Measurements from ENCODE around the gene MDH1B. TPM values are rescaled to one million over a fixed set of nuclear protein-coding genes. Genes with fewer than 3 reads are reported as not detected.
"Not testable (repeated sequence)": the region's sequence is repeated elsewhere in the genome, so short reads cannot be mapped to it uniquely, and the experiment has no call there.

The MDH1B gene
- 1 to 10 TPM in 1 of 4 donors, under 1 TPM in 3; 0.27 to 1.0 (median 0.33) TPM for total RNA-seq
- under 1 TPM; 0.14 to 0.30 (median 0.23) TPM for polyA plus RNA-seq
- long read RNA-seq, donor 1 = 0 reads
- long read RNA-seq, donor 2, partial matches to known transcripts = 1 of 3 reads
- long read RNA-seq, donor 2, other reads (novel, unspliced or antisense) = 1 of 3 reads

DNA sequence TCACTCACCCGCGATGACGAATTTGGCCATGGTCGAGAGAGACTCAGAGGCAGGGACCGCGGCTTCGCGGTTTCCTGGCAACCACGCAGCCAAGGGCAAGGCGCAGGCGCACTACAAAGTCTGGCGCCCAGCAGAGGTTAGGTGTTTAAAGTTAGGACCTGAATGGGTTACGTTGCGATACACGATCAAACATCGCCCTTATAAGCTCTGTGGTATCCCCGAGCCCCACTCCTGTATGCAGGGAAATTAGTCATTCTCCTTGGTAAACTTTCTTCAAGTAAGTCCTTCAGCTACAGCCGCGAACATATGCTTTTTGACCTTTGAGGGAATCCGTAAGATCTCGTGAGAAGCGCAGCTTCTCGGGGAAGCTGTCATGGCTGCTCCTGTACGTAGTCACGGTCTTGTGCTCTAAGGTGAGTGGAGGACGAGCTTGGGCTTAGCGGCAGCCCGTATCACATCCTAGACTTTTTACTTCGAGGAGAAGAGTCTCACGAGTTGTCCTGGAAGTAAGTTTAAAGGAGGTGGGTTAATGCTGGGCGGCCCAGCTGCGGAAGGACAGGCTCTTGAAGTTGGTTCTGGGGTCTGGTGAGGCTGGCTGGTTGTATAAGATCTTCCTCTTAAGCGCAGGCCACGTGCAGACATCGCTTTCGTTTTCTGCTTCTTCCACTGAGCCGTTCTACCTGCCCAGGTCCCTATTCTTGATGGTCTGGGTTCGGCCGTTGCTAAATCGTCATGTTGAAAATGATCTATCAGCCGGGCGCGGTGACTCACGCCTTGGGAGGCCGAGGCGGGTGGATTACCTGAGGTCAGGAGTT lies at the start of gene MDH1B, which contains the start of gene FASTKD2:
MDH1B (minus strand) TSS at position 87 of the 815 bp plus-strand sequence; CDS start at position 30, 57 bp downstream.
FASTKD2 (plus strand) TSS at position 365 of the 815 bp plus-strand sequence. CDS start 1,088 bp downstream, outside the sequence.
- WGBS, 3 donors = 0% methylated on average over 46 of the region's 46 CpGs
- peaks cover 0 to 12% (median 0%) of the 10 kb centered on the region in 3 donors for H3K27me3 ChIP-seq (ENCODE audit: insufficient read depth in 3 of 3, low read length in 2 of 3)
- DNase-seq (peak; percentile 95 to 97), ATAC-seq (peak; percentile 96 to 98 (median 97))
- peak within 1 kb of the TSS; percentile 89 for H3K4me3 ChIP-seq
- H3K9me3 ChIP-seq = no peaks in the 10 kb centered on the region
- peaks cover 2 to 26% of the 10 kb centered on the region in 2 donors for H3K36me3 ChIP-seq (ENCODE audit: insufficient read depth in 1 of 2, low read depth in 1 of 2)
- peaks cover 18% of the 10 kb centered on the region for H3K4me1 ChIP-seq
- intact Hi-C loops (cut with DNase I) = no loop called here
- H3K27ac ChIP-seq = peak within 1 kb of the TSS; percentile 93
- TF ChIP-seq, protein P1, sequence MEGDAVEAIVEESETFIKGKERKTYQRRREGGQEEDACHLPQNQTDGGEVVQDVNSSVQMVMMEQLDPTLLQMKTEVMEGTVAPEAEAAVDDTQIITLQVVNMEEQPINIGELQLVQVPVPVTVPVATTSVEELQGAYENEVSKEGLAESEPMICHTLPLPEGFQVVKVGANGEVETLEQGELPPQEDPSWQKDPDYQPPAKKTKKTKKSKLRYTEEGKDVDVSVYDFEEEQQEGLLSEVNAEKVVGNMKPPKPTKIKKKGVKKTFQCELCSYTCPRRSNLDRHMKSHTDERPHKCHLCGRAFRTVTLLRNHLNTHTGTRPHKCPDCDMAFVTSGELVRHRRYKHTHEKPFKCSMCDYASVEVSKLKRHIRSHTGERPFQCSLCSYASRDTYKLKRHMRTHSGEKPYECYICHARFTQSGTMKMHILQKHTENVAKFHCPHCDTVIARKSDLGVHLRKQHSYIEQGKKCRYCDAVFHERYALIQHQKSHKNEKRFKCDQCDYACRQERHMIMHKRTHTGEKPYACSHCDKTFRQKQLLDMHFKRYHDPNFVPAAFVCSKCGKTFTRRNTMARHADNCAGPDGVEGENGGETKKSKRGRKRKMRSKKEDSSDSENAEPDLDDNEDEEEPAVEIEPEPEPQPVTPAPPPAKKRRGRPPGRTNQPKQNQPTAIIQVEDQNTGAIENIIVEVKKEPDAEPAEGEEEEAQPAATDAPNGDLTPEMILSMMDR (IDR thresholded peaks at IDR 0.05) = no peak

GRCh38 chr2:206814498-206814897 lies 49.4 kb upstream of the MDH1B start:
- DNase-seq = no peak
- TF ChIP-seq, protein P1 (IDR thresholded peaks at IDR 0.05) = no peak
- intact Hi-C loops (cut with DNase I) = no loop called here
- no peak for ATAC-seq
- Histone ChIP-seq H3K27ac (no peak overlapping the region), H3K9me3 (peaks cover 8% of the 10 kb centered on the region), H3K4me3 (no peak overlapping the region), H3K4me1 (no peaks in the 10 kb centered on the region), H3K27me3 (ENCODE audit: insufficient read depth in 3 of 3, low read length in 2 of 3) (no peaks in the 10 kb centered on the region), H3K36me3 (ENCODE audit: insufficient read depth in 1 of 2, low read depth in 1 of 2) (peaks cover 0 to 7% of the 10 kb centered on the region in 2 donors)

GRCh38 chr2:206812471-206812870 lies 47.3 kb upstream of the MDH1B start:
- 94 to 96% (median 96%) methylated on average over 5 of the region's 5 CpGs for WGBS, 3 donors

DNA sequence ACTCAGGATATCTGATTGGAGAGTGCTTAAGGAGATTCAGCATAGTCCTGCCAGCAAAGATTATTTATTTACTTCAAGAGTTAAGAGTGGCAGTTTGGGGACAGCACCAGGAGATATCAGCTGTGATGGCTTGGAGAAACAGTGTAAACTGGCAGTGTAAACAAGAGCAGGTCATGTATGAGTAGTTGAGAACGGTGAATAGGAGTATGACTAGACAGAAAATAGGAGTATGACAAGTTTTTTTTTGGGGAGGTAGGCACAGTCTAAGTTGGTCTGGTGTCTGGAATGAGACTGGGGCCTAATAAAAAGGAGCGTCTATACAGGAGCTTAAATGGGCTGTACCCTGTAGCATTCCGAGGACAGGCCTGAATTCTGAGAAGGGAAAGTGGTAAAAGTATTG lies 42.5 kb upstream of the MDH1B start:
- not testable (repeated sequence) for H3K4me3 ChIP-seq; H3K27me3 ChIP-seq (ENCODE audit: insufficient read depth in 3 of 3, low read length in 2 of 3); ATAC-seq; DNase-seq; H3K27ac ChIP-seq; H3K9me3 ChIP-seq; H3K4me1 ChIP-seq; H3K36me3 ChIP-seq (ENCODE audit: insufficient read depth in 1 of 2, low read depth in 1 of 2)
- WGBS, 3 donors = 92 to 100% (median 94%) methylated on average over 2 of the region's 3 CpGs
- intact Hi-C loops (cut with DNase I) = loop anchor here in 1 of 2 donors (10.0 kb wide), 2 partner anchors 167 to 357 kb away; partner anchors contain the start of gene KLF7

More at GRCh38 chr2:206812471-206812870, 47.3 kb upstream of the MDH1B start:
- H3K27ac ChIP-seq; intact Hi-C loops (cut with DNase I); H3K4me3 ChIP-seq; DNase-seq; H3K36me3 ChIP-seq (ENCODE audit: insufficient read depth in 1 of 2, low read depth in 1 of 2); H3K4me1 ChIP-seq; H3K9me3 ChIP-seq; ATAC-seq; H3K27me3 ChIP-seq (ENCODE audit: insufficient read depth in 3 of 3, low read length in 2 of 3): not testable (repeated sequence)

GRCh38 chr2:206805887-206806607 lies 40.9 kb upstream of the MDH1B start:
- no peak overlapping the region for H3K27ac ChIP-seq
- intact Hi-C loops (cut with DNase I) = loop anchor here in 1 of 2 donors (10.0 kb wide), 2 partner anchors 169 to 359 kb away; partner anchors contain the start of gene KLF7

More at GRCh38 chr2:206805887-206806607, 40.9 kb upstream of the MDH1B start:
- WGBS, 3 donors = 45 to 55% (median 47%) methylated on average over 6 of the region's 6 CpGs
- Histone ChIP-seq H3K4me3 (no peak overlapping the region), H3K36me3 (ENCODE audit: insufficient read depth in 1 of 2, low read depth in 1 of 2) (peaks cover 0 to 5% of the 10 kb centered on the region in 2 donors), H3K4me1 (no peaks in the 10 kb centered on the region), H3K27me3 (ENCODE audit: insufficient read depth in 3 of 3, low read length in 2 of 3) (no peaks in the 10 kb centered on the region), H3K9me3 (no peaks in the 10 kb centered on the region)
- TF ChIP-seq, protein P1 (IDR thresholded peaks at IDR 0.05) = no peak
- no peak for DNase-seq
- ATAC-seq = no peak

All from psoas muscle (tissue), 8 donors.